T-cell (primary cell): Measurements from ENCODE around the gene LAP3. TPM values are rescaled to one million over a fixed set of nuclear protein-coding genes. Genes with fewer than 3 reads are reported as not detected.

Experiments used
- ATAC-seq, 4 experiments: fragments of 200-7000 bp in 3 of 4; fragments of 150-1000 bp in 1 of 4; cut with Tn5 transposase; replicated peaks in 1 of 4; 1 replicate in 3 of 4; 2 replicates in 1 of 4; pipeline ENCODE4 v1.10.0; 2021; ENCODE audit warnings: moderate library complexity in 3 of 4, mild to moderate bottlenecking in 2 of 4, moderate number of reproducible peaks in 1 of 4
- CTCF ChIA-PET, 2 donors: fragments of 300-600 bp; sonication (Branson Sonifier 250); formaldehyde crosslinking; loops; one replicate each; lab custom pipeline; 2022; ENCODE audit warnings: antibody characterized with exemption in 2 of 2; lab: Charles Lee
- POLR2A ChIA-PET, 2 donors: fragments of 300-600 bp; sonication (Branson Sonifier 250); formaldehyde crosslinking; loops; one replicate each; lab custom pipeline; 2022; ENCODE audit warnings: antibody characterized with exemption in 2 of 2; lab: Charles Lee
- DNase-seq, 35 experiments: peaks; one replicate each; pipeline versions ENCODE4 v3.0.0 to v3.0.0-alpha.2; 2013 to 2023
- H3K27ac ChIP-seq: one replicate; pipeline ENCODE4 v1.5.1; 2013; ENCODE audit warnings: low read length
- H3K27me3 ChIP-seq, 2 experiments: replicated peaks in 1 of 2; 1 replicate in 1 of 2; 2 replicates in 1 of 2; pipeline versions ENCODE4 v1.6.1 to v1.7.0; 2013; ENCODE audit warnings: low read length in 1 of 2, mixed read lengths in 1 of 2; ENCODE audit not compliant: control insufficient read depth in 2 of 2, insufficient read depth in 2 of 2; ENCODE audit errors: extremely low read depth in 1 of 2
- H3K36me3 ChIP-seq, 2 donors: 1 replicate in 1 of 2; 2 replicates in 1 of 2; pipeline versions ENCODE4 v1.6.1 to v1.7.0; 2013; ENCODE audit warnings: low read length in 1 of 2; ENCODE audit not compliant: control insufficient read depth in 2 of 2, insufficient read depth in 1 of 2; ENCODE audit errors: extremely low read depth in 1 of 2
- H3K4me1 ChIP-seq, 2 experiments: 1 replicate in 1 of 2; 2 replicates in 1 of 2; pipeline versions ENCODE4 v1.6.1 to v1.7.0; 2013; ENCODE audit warnings: low read length in 2 of 2, mixed read lengths in 1 of 2; ENCODE audit not compliant: insufficient read depth in 2 of 2, control insufficient read depth in 1 of 2; ENCODE audit errors: extremely low read depth in 1 of 2
- H3K4me3 ChIP-seq, 2 donors: 1 replicate in 1 of 2; 2 replicates in 1 of 2; pipeline versions ENCODE4 v1.5.1 to v1.7.0; 2013; ENCODE audit warnings: mild to moderate bottlenecking in 2 of 2, low read length in 1 of 2, moderate library complexity in 1 of 2; ENCODE audit not compliant: control insufficient read depth in 1 of 2; ENCODE audit errors: extremely low read depth in 1 of 2
- H3K9me3 ChIP-seq: 2 replicates; pipeline ENCODE4 v1.7.0; 2013
- H3K27ac Mint-ChIP-seq, 2 donors: one replicate each; pipeline ENCODE4 v1.8.0; 2020 to 2021; ENCODE audit warnings: mild to moderate bottlenecking in 2 of 2, mixed read lengths in 2 of 2
- H3K27me3 Mint-ChIP-seq, 2 donors: one replicate each; pipeline ENCODE4 v1.8.0; 2021 to 2022; ENCODE audit warnings: mixed read lengths in 2 of 2
- H3K36me3 Mint-ChIP-seq: one replicate; pipeline ENCODE4 v1.8.0; 2021; ENCODE audit warnings: mixed read lengths
- H3K4me1 Mint-ChIP-seq, 3 donors: one replicate each; pipeline ENCODE4 v1.8.0; 2020 to 2022; ENCODE audit warnings: mixed read lengths in 3 of 3, mild to moderate bottlenecking in 1 of 3
- H3K4me3 Mint-ChIP-seq, 3 donors: one replicate each; pipeline ENCODE4 v1.8.0; 2020 to 2022; ENCODE audit warnings: mild to moderate bottlenecking in 3 of 3, mixed read lengths in 3 of 3, moderate library complexity in 3 of 3
- H3K9me3 Mint-ChIP-seq, 3 donors: one replicate each; pipeline ENCODE4 v1.8.0; 2020 to 2022; ENCODE audit warnings: mixed read lengths in 3 of 3
- WGBS: methylation state at CpG from one replicate; pipeline ENCODE4 v1.1.5; 2013; ENCODE audit warnings: missing lambda C conversion rate; ENCODE audit not compliant: insufficient coverage; 5-methylcytosine and 5-hydroxymethylcytosine counted together
- total RNA-seq, 35 experiments: library from RNA in 6 of 35; stranded (reverse) in 6 of 35; fragments of 120-200 nt in 1 of 35; gene quantifications; one replicate each; pipeline versions ENCODE4 v1.2.1 to v1.2.4 and lab custom pipeline; 2013 to 2026

LAP3 gene
- total RNA-seq, 5 donors from 2014 or later (not counting 1 experiment from before 2014, with no cell fraction given), result 23.5 to 58.4 (median 25.1) TPM

- POLR2A ChIA-PET, result no interaction called here
- no peak overlapping the region for H3K27ac ChIP-seq
- no peaks in the 10 kb centered on the region for H3K36me3 ChIP-seq
- peaks cover 0 to 8% of the 10 kb centered on the region in 2 experiments for H3K27me3 ChIP-seq
- Mint-ChIP-seq H3K27ac (no peak overlapping the region), H3K27me3 (peaks cover 0 to 7% of the 10 kb centered on the region in 2 donors), H3K4me3 (no peak overlapping the region), H3K4me1 (peaks cover 1 to 10% (median 1%) of the 10 kb centered on the region in 3 donors), H3K36me3 (no peaks in the 10 kb centered on the region), H3K9me3 (no peaks in the 10 kb centered on the region)
- 93% methylated on average over 3 of the region's 3 CpGs for WGBS
- H3K4me3 ChIP-seq, result no peak overlapping the region
- no peak for DNase-seq
- no peaks in the 10 kb centered on the region for H3K9me3 ChIP-seq
- ATAC-seq, result no peak
- H3K4me1 ChIP-seq, result no peaks in the 10 kb centered on the region
- CTCF ChIA-PET, result interaction anchor here (0.6 kb wide), 2 partner anchors 63 to 88 kb away, joined by 3 to 7 read pairs; no protein-coding TSS in a partner anchor
These were observed 26.4 kb upstream of the LAP3 start for GRCh38 chr4:17550549-17550948.

- 19% methylated on average over 2 of the region's 5 CpGs for WGBS
- ATAC-seq (no peak), DNase-seq (no peak)
- Histone ChIP-seq H3K27me3 (peaks cover 0 to 8% of the 10 kb centered on the region in 2 experiments), H3K36me3 (no peaks in the 10 kb centered on the region), H3K4me1 (no peaks in the 10 kb centered on the region), H3K27ac (no peak overlapping the region), H3K4me3 (no peak overlapping the region), H3K9me3 (no peaks in the 10 kb centered on the region)
- H3K9me3 Mint-ChIP-seq, result no peaks in the 10 kb centered on the region
- H3K4me3 Mint-ChIP-seq, result no peak overlapping the region
- H3K27me3 Mint-ChIP-seq, result peaks cover 0 to 7% of the 10 kb centered on the region in 2 donors
- H3K36me3 Mint-ChIP-seq, result no peaks in the 10 kb centered on the region
- ChIA-PET CTCF (no interaction called here), POLR2A (interaction anchor here (0.6 kb wide), 2 partner anchors 61 to 99 kb away, joined by 3 to 5 read pairs; no protein-coding TSS in a partner anchor)
- peaks cover 1 to 10% (median 1%) of the 10 kb centered on the region in 3 donors for H3K4me1 Mint-ChIP-seq
- H3K27ac Mint-ChIP-seq, result no peak overlapping the region
These were observed 24.6 kb upstream of the LAP3 start for GRCh38 chr4:17552427-17552826.

DNA sequence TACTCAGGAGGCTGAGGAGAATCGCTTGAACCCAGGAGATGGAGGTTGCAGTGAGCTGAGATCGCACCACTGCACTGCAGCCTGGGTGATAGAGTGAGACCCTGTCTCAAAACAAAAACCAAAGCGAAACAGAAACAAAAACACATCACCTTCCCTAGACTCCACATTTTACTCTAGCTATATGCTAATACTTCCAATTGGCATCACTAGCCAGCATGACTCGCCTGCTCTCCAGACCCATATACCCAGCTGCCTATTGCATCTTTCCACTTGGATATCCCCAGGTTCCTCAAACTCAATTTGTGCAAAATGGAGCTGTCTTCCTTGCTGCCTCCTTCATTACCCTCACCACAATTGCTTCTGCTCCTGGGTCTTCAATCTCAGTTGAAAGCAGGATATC lies 22.4 kb upstream of the LAP3 start:
- ChIA-PET POLR2A (interaction anchor here in 1 of 2 donors (0.6 kb wide), 1 partner anchor 94 kb away, joined by 3 read pairs; no protein-coding TSS in a partner anchor), CTCF (no interaction called here)
- no peaks in the 10 kb centered on the region for H3K36me3 Mint-ChIP-seq
- H3K27me3 ChIP-seq, result peaks cover 0 to 8% of the 10 kb centered on the region in 2 experiments
- H3K27ac Mint-ChIP-seq, result no peak overlapping the region
- no peak for ATAC-seq
- no peak overlapping the region for H3K4me3 Mint-ChIP-seq
- no peak overlapping the region for H3K4me3 ChIP-seq
- no peaks in the 10 kb centered on the region for H3K36me3 ChIP-seq
- no peak for DNase-seq
- no peaks in the 10 kb centered on the region for H3K9me3 ChIP-seq
- H3K27me3 Mint-ChIP-seq, result peaks cover 1 to 7% of the 10 kb centered on the region in 2 donors
- peaks cover 0 to under 1% (median 0%) of the 10 kb centered on the region in 3 donors for H3K4me1 Mint-ChIP-seq
- no peaks in the 10 kb centered on the region for H3K4me1 ChIP-seq
- WGBS, result 88% methylated on average over 2 of the region's 4 CpGs
- no peaks in the 10 kb centered on the region for H3K9me3 Mint-ChIP-seq
- no peak overlapping the region for H3K27ac ChIP-seq

GRCh38 chr4:17556498-17556897 lies 20.5 kb upstream of the LAP3 start:
- peaks cover 0 to 11% of the 10 kb centered on the region in 2 experiments for H3K27me3 ChIP-seq
- ChIA-PET CTCF (interaction anchor here in 1 of 2 donors (0.7 kb wide), 1 partner anchor 8 kb away, joined by 8 read pairs; no protein-coding TSS in a partner anchor), POLR2A (interaction anchor here in 1 of 2 donors (0.7 kb wide), 1 partner anchor 251 kb away, joined by 7 read pairs; no protein-coding TSS in a partner anchor)
- no peaks in the 10 kb centered on the region for H3K36me3 ChIP-seq
- ATAC-seq (no peak), DNase-seq (no peak)
- Mint-ChIP-seq H3K27me3 (peaks cover 1 to 7% of the 10 kb centered on the region in 2 donors), H3K9me3 (no peaks in the 10 kb centered on the region), H3K27ac (no peak overlapping the region), H3K36me3 (no peaks in the 10 kb centered on the region), H3K4me1 (no peaks in the 10 kb centered on the region), H3K4me3 (no peak overlapping the region)
- no peak overlapping the region for H3K4me3 ChIP-seq
- H3K4me1 ChIP-seq, result no peaks in the 10 kb centered on the region
- no peaks in the 10 kb centered on the region for H3K9me3 ChIP-seq
- H3K27ac ChIP-seq, result no peak overlapping the region

DNA sequence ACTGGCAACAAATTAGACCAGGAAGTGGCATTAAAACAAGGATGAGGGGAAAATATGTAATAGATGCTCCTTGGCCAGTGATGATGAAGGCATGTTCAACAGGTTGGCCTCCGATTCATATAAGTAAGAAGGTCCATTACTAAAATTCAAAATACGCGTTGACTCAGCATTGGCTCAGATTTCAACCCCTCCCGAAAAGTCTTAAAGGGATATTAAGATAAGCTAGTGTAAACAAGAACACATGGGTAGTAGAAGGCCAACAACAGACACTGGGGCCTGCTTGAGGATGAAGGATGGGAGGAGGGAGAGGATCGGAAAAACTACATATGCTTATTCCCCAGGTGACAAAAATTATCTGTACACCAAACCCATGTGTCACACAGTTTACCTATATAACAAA lies 19.1 kb upstream of the LAP3 start:
- Mint-ChIP-seq H3K9me3 (no peaks in the 10 kb centered on the region), H3K27ac (no peak overlapping the region), H3K4me3 (no peak overlapping the region), H3K27me3 (peaks cover 1 to 7% of the 10 kb centered on the region in 2 donors), H3K36me3 (no peaks in the 10 kb centered on the region), H3K4me1 (no peaks in the 10 kb centered on the region)
- no peaks in the 10 kb centered on the region for H3K36me3 ChIP-seq
- no peak overlapping the region for H3K4me3 ChIP-seq
- H3K4me1 ChIP-seq, result no peaks in the 10 kb centered on the region
- ChIA-PET POLR2A (no interaction called here), CTCF (no interaction called here)
- no peak overlapping the region for H3K27ac ChIP-seq
- DNase-seq (no peak), ATAC-seq (no peak)
- H3K27me3 ChIP-seq, result peaks cover 0 to 6% of the 10 kb centered on the region in 2 experiments
- H3K9me3 ChIP-seq, result no peaks in the 10 kb centered on the region
- no CpG with 5 or more reads among the region's 5 CpGs for WGBS

- ChIA-PET POLR2A (no interaction called here), CTCF (no interaction called here)
- H3K36me3 ChIP-seq, result no peaks in the 10 kb centered on the region
- no peak overlapping the region for H3K4me3 Mint-ChIP-seq
- no peak for DNase-seq
- no peak overlapping the region for H3K27ac ChIP-seq
- H3K4me3 ChIP-seq, result no peak overlapping the region
- no peak for ATAC-seq
- no peak overlapping the region for H3K27ac Mint-ChIP-seq
- H3K36me3 Mint-ChIP-seq, result no peaks in the 10 kb centered on the region
- H3K9me3 Mint-ChIP-seq, result no peaks in the 10 kb centered on the region
- H3K27me3 ChIP-seq, result peaks cover 0 to 6% of the 10 kb centered on the region in 2 experiments
- no peaks in the 10 kb centered on the region for H3K9me3 ChIP-seq
- peaks cover 1 to 7% of the 10 kb centered on the region in 2 donors for H3K27me3 Mint-ChIP-seq
- whole genome bisulfite sequencing, result 87% methylated on average over 4 of the region's 4 CpGs
- H3K4me1 ChIP-seq, result no peaks in the 10 kb centered on the region
- H3K4me1 Mint-ChIP-seq, result no peaks in the 10 kb centered on the region
These were observed 17.9 kb upstream of the LAP3 start for GRCh38 chr4:17558941-17559708.
